Measurements from ENCODE around the gene MCOLN1. TPM values are rescaled to one million over a fixed set of nuclear protein-coding genes. Genes with fewer than 3 reads are reported as not detected.

The MCOLN1 gene
- total and polyA plus RNA-seq, 2 of the 8 experiments (the other 6 are each of a cell fraction or from before 2014, with no cell fraction given): 19.1 to 40.0 TPM

- Histone ChIP-seq H3K4ac (replicated peaks; ENCODE audit: insufficient read length, low read depth, low read length) (no peak overlapping the region), H2AFZ (ENCODE audit: low read length) (no peak overlapping the region), H3K27me3 (replicated peaks in 1 of 4; ENCODE audit: control insufficient read depth in 3 of 4, extremely low read depth in 1 of 4, insufficient read depth in 3 of 4, low read length in 3 of 4) (no peaks in the 10 kb centered on the region), H3K79me2 (ENCODE audit: control insufficient read depth in 1 of 2, insufficient read depth in 2 of 2, low read length in 2 of 2) (no peaks in the 10 kb centered on the region), H2BK12ac (ENCODE audit: low read depth, low read length) (no peak overlapping the region), H3K23ac (ENCODE audit: insufficient read length) (no peak overlapping the region), H4K8ac (ENCODE audit: extremely low read depth, insufficient read depth, low read length) (no peak overlapping the region), H4K20me1 (replicated peaks in 1 of 2; ENCODE audit: control insufficient read depth in 1 of 2, insufficient read depth in 2 of 2, low read length in 2 of 2) (peaks cover 0 to 3% of the 10 kb centered on the region in 2 experiments), H3K36me3 (ENCODE audit: control insufficient read depth in 2 of 4, insufficient read depth in 4 of 4, low read length in 3 of 4) (peaks cover 3 to 30% (median 13%) of the 10 kb centered on the region in 4 experiments; a peak in 7 of 8 replicates), H3K4me3 (ENCODE audit: extremely low read depth in 1 of 4, insufficient read depth in 2 of 4, low read depth in 3 of 4, low read length in 4 of 4) (no peak overlapping the region), H3K14ac (ENCODE audit: insufficient read length) (no peak overlapping the region), H3K4me1 (replicated peaks in 1 of 4; ENCODE audit: control insufficient read depth in 3 of 4, insufficient read depth in 4 of 4, low read length in 3 of 4) (0 out of 7 replicates have a peak, but pooled peaks cover 0 to 2% (median 0%) of the 10 kb centered on the region in 4 experiments), H3K4me2 (ENCODE audit: insufficient read depth in 1 of 2, low read depth in 2 of 2, low read length in 2 of 2) (no peak overlapping the region), H2BK15ac (ENCODE audit: low read length) (no peak overlapping the region), H2BK20ac (ENCODE audit: low read length) (no peak overlapping the region), H3K9me3 (ENCODE audit: insufficient read depth in 2 of 2, low read depth in 1 of 2, low read length in 1 of 2) (no peaks in the 10 kb centered on the region), H2BK120ac (replicated peaks; ENCODE audit: low read depth, low read length) (no peak overlapping the region), H3K23me2 (ENCODE audit: low read depth, low read length) (no peaks in the 10 kb centered on the region), H3K18ac (ENCODE audit: extremely low read depth, low read length) (no peak overlapping the region), H3K9ac (replicated peaks in 1 of 4; ENCODE audit: extremely low read depth in 1 of 4, low read depth in 3 of 4, low read length in 3 of 4) (no peak overlapping the region), H3K27ac (ENCODE audit: low read depth, low read length) (no peak overlapping the region), H3K79me1 (ENCODE audit: low read depth, low read length) (no peaks in the 10 kb centered on the region), H4K91ac (replicated peaks; ENCODE audit: insufficient read length, low read length) (no peak overlapping the region), H2BK5ac (ENCODE audit: low read depth, low read length) (no peak overlapping the region), H2AK5ac (ENCODE audit: low read depth, low read length) (no peak overlapping the region), H4K5ac (ENCODE audit: insufficient read length, low read depth, low read length) (no peak overlapping the region), H3K56ac (replicated peaks; ENCODE audit: insufficient read length, low read depth, low read length) (no peak overlapping the region)
- ChIA-PET POLR2A (ENCODE audit: partially characterized antibody) (interaction anchor here (0.7 to 2.3 kb wide), 4 partner anchors 8 to 12 kb away, joined by 3 to 10 read pairs (median 4); no protein-coding TSS in a partner anchor), CTCF (ENCODE audit: partially characterized antibody) (interaction anchor here (1.0 kb wide), 1 partner anchor 8 kb away, joined by 3 read pairs; no protein-coding TSS in a partner anchor)
- WGBS, 2 experiments (ENCODE audit: extremely low coverage in 1 of 2, insufficient coverage in 1 of 2, insufficient read length in 1 of 2, insufficient replicate concordance in 2 of 2, low coverage in 1 of 2, low lambda C conversion rate in 2 of 2, missing lambda C conversion rate in 1 of 2): 94% methylated on average over 21 of the region's 24 CpGs; no CpG with 5 or more reads in 1 of the 2 experiments
- DNase-seq (ENCODE audit: low read depth in 1 of 2, low spot score in 2 of 2) (no peak), FAIRE-seq (no peak)
- TF ChIP-seq TAF1 (IDR thresholded peaks at IDR 0.05; ENCODE audit: low read depth, low read length) (no peak), JUN (IDR thresholded peaks at IDR 0.05; ENCODE audit: low read depth, low read length) (no peak), GTF2F1 (IDR thresholded peaks at IDR 0.05; ENCODE audit: borderline replicate concordance, low read depth, low read length) (no peak), POU5F1 (IDR thresholded peaks at IDR 0.05; ENCODE audit: low read depth, low read length) (no peak), BACH1 (IDR thresholded peaks at IDR 0.05; ENCODE audit: low read length) (no peak), EP300 (IDR thresholded peaks at IDR 0.05; ENCODE audit: borderline replicate concordance in 1 of 2, low read depth in 2 of 2, low read length in 2 of 2) (no peak), CTCF (IDR thresholded peaks at IDR 0.05; ENCODE audit: control extremely low read depth in 1 of 3, insufficient read depth in 1 of 3, low read depth in 1 of 3, low read length in 3 of 3) (no peak), TEAD4 (IDR thresholded peaks at IDR 0.05; ENCODE audit: low read depth, low read length) (no peak), ASH2L (IDR thresholded peaks at IDR 0.05; ENCODE audit: low read length) (no peak), POLR2A (IDR thresholded peaks at IDR 0.05; ENCODE audit: control extremely low read depth in 1 of 2, low read depth in 2 of 2, low read length in 2 of 2) (no peak)
Observed at GRCh38 chr19:7542556-7543348, 20.3 kb downstream of the MCOLN1 start.
